HL-60 (cell line): ENCODE data around the gene SGK1.
"Not testable (repeated sequence)": the region's sequence is repeated elsewhere in the genome, so short reads cannot be mapped to it uniquely, and the experiment has no call there.

Experiments
- DNase-seq, 2 experiments: peaks; one replicate each; pipeline ENCODE4 v3.0.0-alpha.2; 2010 to 2020; ENCODE audit warnings: low read depth in 1 of 2, low spot score in 1 of 2
- H3K27ac ChIP-seq: fragments of 250-450 bp; sonication (Bioruptor Pico); replicated peaks from 2 replicates; pipeline ENCODE4 v1.5.1; 2020; ENCODE audit warnings: mild to moderate bottlenecking, moderate library complexity
- H3K27me3 ChIP-seq: fragments of 250-450 bp; sonication (Bioruptor Pico); 2 replicates; pipeline ENCODE4 v1.5.1; 2021; ENCODE audit warnings: mild to moderate bottlenecking, moderate library complexity; ENCODE audit not compliant: insufficient read depth, poor library complexity, severe bottlenecking
- H3K4me3 ChIP-seq: replicated peaks from 2 replicates; pipeline ENCODE4 v1.5.1; 2011; ENCODE audit warnings: mild to moderate bottlenecking, control low read depth, low read length; ENCODE audit not compliant: insufficient read depth
- CTCF ChIP-seq: IDR thresholded peaks from one replicate; pipeline ENCODE4 v1.5.1; 2011; ENCODE audit warnings: low read length, control low read depth, inconsistent platforms; ENCODE audit not compliant: insufficient read depth
- GABPA ChIP-seq: IDR thresholded peaks from 2 replicates; pipeline ENCODE4 v1.6.1; 2012; ENCODE audit warnings: low read depth
- POLR2AphosphoS5 ChIP-seq: IDR thresholded peaks from 2 replicates; pipeline ENCODE4 v1.6.1; 2012; ENCODE audit warnings: low read depth
- SPI1 ChIP-seq: IDR thresholded peaks from 2 replicates; pipeline ENCODE4 v1.6.1; 2012; ENCODE audit warnings: low read depth, mild to moderate bottlenecking, borderline replicate concordance
- TF ChIP-seq, protein P1 (sequence below): IDR thresholded peaks from 2 replicates; pipeline ENCODE4 v1.6.1; 2012; ENCODE audit warnings: low read depth; ENCODE audit not compliant: insufficient replicate concordance

The SGK1 gene

GRCh38 chr6:134199848-134200606 is 117.9 kb downstream of the SGK1 start:
- no peak overlapping the region for H3K4me3 ChIP-seq
- no peaks in the 10 kb centered on the region for H3K27me3 ChIP-seq
- no peak for TF ChIP-seq CTCF
- TF ChIP-seq SPI1, result no peak
- no peak for TF ChIP-seq POLR2AphosphoS5
- TF ChIP-seq GABPA, result no peak
- TF ChIP-seq, protein P1, sequence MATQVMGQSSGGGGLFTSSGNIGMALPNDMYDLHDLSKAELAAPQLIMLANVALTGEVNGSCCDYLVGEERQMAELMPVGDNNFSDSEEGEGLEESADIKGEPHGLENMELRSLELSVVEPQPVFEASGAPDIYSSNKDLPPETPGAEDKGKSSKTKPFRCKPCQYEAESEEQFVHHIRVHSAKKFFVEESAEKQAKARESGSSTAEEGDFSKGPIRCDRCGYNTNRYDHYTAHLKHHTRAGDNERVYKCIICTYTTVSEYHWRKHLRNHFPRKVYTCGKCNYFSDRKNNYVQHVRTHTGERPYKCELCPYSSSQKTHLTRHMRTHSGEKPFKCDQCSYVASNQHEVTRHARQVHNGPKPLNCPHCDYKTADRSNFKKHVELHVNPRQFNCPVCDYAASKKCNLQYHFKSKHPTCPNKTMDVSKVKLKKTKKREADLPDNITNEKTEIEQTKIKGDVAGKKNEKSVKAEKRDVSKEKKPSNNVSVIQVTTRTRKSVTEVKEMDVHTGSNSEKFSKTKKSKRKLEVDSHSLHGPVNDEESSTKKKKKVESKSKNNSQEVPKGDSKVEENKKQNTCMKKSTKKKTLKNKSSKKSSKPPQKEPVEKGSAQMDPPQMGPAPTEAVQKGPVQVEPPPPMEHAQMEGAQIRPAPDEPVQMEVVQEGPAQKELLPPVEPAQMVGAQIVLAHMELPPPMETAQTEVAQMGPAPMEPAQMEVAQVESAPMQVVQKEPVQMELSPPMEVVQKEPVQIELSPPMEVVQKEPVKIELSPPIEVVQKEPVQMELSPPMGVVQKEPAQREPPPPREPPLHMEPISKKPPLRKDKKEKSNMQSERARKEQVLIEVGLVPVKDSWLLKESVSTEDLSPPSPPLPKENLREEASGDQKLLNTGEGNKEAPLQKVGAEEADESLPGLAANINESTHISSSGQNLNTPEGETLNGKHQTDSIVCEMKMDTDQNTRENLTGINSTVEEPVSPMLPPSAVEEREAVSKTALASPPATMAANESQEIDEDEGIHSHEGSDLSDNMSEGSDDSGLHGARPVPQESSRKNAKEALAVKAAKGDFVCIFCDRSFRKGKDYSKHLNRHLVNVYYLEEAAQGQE, result no peak
- no peak for DNase-seq
- no peak overlapping the region for H3K27ac ChIP-seq

- TF ChIP-seq SPI1 (no peak), POLR2AphosphoS5 (no peak), GABPA (no peak), CTCF (no peak)
- TF ChIP-seq, protein P1, result no peak
- Histone ChIP-seq H3K27me3 (no peaks in the 10 kb centered on the region), H3K27ac (no peak overlapping the region), H3K4me3 (no peak overlapping the region)
- DNase-seq, result no peak
Measured at GRCh38 chr6:134198093-134198492, 119.8 kb downstream of the SGK1 start.

GRCh38 chr6:134197685-134198084 is 120.2 kb downstream of the SGK1 start:
- H3K4me3 ChIP-seq, H3K27ac ChIP-seq, DNase-seq, H3K27me3 ChIP-seq: not testable (repeated sequence)

- DNase-seq, result no peak
- no peak for TF ChIP-seq GABPA
- TF ChIP-seq SPI1, result no peak
- TF ChIP-seq CTCF, result no peak
- TF ChIP-seq, protein P1, result no peak
- no peak for TF ChIP-seq POLR2AphosphoS5
Measured at GRCh38 chr6:134196568-134197193, 121.2 kb downstream of the SGK1 start.

More at GRCh38 chr6:134196568-134197193, 121.2 kb downstream of the SGK1 start:
- Histone ChIP-seq H3K27me3 (no peaks in the 10 kb centered on the region), H3K27ac (no peak overlapping the region), H3K4me3 (no peak overlapping the region)
